Stimulated activated CD4-positive, alpha-beta T cell treated with anti-CD3 and anti-CD28 coated beads, Interleukin-4, amount 100 ng/mL, for 48 hours (primary cell): ENCODE measurements around the gene MICOS13.
"Not testable (repeated sequence)": the region's sequence is repeated elsewhere in the genome, so short reads cannot be mapped to it uniquely, and the experiment has no call there.

ENCODE experiments used
- DNase-seq, 2 donors: peaks; one replicate each; pipeline ENCODE4 v3.0.0-alpha.2; 2020; ENCODE audit warnings: low read depth in 2 of 2

The MICOS13 gene

DNA sequence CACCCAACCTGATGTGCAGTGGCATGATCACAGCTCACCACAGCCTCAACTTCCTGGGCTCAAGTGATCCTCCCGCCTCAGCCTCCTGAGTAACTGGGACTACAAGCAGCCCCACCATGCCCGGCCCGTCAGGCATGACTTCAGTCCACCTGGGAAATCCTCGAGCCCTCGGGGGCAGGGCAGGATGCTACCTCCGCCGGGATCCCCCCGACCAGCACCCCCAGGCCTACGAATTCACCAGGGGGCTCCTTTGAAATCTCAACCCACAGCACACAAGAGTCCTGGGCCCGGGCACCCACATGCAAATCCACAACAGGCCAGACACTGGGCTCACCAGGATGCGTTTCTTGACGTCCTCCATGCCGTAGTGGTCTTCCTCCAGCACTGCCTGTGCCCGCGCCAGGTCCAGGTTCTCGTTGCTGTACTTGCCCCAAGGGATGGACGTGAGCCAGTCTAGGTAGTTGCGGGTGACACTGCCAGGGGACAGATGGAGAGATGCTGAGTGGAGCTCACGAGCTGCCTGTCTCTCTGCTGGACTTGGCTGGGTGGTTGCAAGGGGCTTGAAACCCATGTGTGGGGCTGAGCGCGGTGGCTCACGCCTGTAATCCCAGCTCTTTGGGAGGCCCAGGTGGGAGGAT is 20.3 kb upstream of the MICOS13 start:
- DNase-seq, result no peak

DNA sequence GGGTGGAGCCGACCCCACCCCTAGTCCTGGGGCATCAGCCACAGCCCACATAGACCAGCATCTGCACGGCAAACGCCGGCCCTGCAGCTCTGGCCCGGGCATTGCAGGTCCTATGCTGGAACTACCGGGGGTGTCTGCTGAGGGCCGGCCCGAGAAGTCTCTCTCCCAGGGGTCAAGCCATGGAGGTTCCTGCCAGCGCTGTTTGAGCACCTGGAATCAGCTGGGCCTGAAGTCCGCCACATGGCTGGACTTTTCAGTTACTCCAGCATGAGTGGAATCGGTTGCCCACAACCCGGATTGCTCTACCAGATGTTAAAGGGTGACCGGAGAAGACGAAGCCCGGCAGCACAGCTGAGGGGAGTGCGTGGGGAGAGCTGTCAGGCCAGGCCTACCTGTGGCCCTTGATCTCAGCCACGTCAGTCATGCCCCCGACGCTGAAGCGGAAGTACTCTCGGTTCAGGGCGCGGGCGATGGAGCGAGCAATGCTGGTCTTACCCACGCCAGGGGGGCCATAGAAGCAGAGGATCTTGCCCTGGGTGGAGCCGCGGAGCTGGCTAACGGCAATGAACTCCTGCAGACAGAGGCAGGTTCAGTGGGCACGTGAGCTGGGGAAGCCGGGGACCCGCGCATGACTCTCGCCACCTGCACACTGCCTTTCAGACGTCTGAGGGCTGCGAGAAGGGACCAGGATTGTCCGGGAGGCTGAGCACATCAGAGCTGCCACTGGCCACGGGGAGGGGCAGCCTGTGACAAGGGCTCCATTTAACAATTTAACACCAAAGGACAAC is 18.5 kb upstream of the MICOS13 start:
- no peak for DNase-seq

DNA sequence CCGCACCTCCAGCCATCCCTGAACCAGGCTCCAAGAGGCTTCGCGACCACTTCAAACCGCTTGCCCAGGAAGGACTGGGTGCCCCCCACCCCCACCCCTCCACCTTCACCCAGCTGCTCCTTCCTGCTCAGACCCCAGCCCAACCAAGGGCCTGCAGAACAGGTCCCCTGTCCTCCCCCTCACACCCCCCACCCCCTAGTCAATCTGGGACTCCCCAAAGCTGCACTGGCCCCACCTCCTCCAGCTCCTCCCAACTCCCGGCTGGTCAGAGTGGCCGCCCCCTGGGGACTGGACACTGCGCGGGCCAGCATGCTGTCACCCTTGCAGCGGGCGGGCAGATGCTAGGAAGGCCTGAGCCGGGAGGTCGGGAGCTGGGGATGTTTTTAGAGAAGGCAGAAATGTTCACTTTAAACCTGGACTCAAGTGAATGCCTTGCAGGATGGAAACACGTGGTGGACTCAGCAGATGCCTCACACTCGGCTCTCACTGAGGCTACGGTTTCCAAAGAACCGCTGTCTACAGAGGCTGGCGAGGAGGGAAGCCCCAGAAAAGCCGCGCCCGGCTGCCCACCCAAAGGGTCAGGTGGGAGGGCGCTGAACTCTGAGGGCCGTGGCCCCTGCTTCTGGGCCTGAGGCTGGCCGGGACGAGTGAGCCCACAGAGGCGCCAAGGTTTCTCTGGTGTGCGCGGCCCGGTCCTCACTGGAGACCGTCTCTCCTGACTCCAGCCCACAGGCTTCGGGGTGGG is 17.7 kb upstream of the MICOS13 start:
- no peak for DNase-seq

DNA sequence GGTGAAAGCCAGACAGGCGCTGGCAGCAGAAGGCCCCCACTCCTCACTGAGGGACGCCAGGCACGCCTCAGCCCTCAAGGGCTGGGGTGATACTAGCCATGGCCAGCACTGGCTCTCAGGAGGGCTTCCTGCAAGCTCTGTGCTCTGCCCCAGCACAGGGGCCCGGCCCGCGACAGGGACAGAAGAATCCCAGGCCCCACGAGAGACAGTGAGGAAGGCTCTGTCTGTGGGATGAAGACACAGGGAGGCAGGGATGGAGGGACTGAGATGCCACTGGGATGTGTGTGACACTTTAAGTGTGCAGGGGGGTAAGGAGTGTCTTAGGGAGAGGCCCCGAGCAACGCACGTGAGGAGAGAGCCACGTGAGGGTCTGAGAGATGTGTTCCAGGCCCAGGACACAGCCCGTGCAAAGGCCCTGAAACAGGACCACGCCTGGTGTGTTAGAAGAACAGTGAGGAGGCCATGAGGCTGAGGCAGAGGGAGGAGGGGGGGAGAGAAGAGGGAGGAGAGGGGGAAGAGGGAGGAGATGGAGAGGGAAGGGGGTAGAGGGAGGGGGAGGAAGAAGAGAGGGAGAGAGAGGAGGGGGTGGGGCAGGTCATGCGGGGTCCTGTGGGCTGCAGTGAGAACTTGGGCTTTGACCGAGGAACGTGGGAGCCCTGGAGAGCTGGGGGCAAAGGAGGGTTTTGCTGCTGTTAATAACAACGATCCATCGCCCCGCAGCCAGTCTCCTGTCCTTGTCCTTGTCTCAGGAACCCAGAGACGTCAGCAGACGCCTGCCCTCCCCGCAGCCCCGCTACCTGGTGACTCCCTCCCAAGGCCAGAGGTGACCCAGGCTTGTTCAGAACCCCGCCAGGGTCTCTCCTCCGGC is 16.9 kb upstream of the MICOS13 start:
- DNase-seq, result no peak

DNA sequence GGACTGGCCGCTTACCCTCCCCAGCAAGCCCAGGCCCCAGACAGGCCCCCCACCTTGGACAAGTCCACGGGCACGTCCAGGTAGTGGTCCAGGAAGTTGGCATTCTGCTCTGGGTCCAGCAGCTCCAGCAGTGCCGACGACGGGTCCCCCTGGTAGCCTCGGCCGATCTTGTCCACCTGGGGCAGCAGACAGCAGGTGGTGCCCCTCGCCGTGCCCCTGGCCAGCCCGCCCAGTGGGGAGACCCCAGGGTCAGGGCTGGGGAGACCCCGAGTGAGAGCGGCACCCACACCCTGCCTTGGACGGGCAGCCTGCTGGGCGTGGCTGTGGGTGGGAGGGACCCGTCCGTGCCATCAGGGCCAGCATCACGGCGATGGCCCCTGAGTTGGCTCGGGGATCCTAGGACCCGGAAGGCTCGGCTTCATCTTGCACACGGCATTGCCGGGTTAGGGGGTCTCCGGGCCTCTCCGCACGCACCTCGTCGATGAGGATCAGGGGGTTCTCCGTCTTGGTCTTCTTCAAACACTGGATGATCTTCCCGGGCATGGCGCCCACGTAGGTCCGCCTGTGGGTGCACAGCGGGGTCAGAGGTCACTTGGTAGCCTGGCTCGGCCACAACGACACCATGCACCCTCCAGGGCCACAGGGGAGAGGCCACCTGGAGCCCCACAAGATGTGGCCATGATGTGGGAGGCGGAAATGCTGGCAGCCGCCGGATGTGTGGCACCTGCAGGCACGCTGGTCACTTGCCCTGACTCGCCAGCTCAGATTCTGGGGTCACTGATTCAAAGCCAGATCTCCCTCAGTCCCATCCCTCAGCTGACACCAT is 16.1 kb upstream of the MICOS13 start:
- no peak for DNase-seq

DNA sequence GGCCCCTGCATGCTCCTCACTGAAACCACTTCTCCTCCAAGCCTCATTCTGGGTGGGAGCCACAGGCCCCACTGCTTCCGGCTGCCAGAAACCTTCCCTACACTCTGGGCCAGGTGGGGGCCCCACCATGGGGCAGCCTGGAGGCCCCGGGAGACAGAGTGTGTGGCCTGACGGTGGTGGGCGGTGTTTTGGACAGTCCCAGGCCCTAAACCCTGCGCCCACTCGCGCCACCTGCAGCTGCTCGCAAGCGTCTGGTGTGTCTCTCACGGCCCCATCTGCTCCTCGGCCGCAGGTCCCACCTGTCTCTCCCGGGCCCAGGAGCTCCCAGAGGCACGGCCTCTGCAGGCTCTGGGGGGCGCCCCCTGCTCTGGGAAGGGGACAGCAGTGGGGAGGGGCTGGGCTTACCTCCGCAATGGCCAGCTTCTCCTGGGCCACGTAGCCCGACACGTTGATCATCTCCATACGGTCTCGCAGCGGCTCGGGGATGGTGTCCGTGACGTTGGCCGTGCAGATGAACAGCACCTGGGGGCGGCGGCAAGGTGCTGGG is 15.4 kb upstream of the MICOS13 start:
- no peak for DNase-seq

DNA sequence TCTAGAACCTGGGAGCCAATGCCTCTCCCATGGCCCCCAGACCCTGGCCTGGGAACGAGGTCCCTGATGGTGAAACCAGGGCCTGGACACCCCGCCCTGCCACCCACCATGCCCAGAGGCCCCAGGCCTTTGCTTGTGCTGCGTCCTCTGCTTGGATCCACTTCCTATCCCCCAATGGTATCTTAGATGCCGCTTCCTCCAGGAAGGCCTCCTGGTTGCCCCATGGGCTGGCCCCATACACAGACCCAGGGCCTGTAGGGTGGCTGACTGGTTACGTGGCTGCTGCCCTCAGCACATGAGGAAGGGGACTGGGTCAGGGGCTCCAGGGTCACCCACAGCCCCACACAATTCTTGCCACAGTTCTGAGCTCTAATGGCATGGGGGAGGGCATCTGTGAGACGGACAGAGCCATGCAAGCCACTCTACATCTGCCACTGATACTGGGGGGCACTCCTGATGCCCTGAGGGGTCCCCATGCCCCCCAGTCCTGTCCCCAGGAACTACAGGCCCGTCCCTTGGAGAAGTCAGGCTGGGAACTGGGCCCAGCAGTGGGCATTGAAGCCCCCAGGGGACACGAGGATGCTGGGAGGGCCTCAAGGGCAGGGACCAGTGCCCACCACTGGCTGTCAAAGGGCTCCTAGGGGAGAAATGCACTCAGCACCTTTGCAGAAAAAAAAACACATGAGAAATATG is 14.8 kb upstream of the MICOS13 start:
- DNase-seq, result no peak

DNA sequence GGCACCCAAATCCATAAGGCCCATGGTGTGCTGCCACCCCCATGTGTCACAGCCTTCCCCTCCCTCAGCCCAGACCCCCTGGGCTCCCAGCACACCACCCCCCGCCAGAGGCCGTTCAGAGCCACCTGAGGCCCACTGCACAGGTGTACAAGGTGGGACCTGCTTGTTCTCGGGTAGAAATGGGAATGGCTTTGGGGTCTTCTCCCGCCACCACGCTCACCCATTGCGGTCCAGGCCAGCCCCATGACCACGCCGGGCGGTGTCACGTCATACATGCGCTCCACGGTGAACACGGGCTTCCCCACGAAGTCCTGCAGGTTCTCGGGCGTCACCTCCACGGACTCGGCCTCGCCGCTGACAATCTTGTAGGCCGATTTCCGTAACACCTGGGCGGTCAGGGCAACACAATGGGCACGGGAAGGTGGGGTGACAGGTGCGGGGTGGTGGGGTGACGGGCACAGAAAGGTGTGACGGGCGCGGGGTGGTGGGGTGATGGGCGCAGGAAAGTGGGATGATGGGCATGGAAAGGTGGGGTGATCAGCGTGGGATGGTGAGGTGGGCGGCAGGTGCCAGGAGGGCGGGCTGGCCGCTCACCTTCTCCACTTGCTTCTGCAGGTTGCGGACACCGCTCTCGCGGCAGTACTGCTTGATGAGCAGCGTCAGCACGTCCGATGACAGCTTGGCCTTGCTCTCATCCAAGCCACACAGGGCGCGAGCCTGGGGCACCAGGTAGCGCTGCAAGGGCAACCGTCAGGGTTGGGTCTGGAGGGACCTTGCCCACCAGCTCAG is 14.0 kb upstream of the MICOS13 start:
- DNase-seq, result no peak

DNA sequence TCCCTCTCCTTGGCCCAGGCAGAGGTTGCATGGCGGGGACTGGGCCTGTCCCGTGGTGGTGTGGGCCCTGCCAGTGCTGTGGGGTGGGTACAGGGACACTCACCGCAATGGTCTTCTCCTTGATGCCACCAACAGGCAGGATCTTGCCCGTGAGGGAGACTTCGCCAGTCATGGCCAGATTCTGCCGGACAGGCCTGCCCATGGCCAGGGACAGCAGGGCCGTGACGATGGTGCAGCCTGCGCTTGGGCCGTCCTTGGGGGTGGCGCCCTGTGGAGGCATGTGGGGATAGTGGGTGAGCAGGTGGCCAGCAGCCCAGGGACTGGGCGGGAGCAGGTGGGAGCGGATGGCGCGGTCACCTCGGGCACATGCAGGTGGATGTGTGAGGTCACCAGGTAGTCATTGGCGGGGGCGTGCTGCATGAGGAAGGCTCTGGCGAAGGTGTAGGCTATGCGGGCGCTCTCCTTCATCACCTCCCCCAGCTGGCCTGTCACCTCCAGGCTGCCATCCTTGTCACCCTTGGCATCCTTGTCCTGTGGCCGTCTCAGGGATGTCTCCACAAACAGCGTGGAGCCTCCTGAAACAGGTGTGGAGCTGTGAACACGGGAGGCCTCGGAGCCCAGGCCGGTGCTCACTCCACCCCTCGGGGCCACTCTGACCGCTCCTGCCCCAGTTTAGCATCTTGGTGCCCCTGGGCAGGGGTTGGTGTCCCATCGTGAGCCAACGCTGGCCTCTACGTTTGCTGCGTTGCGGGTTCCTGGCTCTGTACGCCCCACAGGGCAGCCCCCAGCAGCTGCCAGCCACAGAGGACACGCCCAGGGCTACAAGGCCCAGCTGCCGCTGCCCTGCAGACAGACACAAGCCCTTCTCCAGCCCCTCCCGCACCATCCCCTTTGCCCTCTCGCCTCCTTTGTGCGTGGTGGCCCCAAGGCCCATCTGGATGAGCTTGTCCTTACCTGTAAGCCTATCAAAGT is 13.2 kb upstream of the MICOS13 start:
- no peak for DNase-seq

DNA sequence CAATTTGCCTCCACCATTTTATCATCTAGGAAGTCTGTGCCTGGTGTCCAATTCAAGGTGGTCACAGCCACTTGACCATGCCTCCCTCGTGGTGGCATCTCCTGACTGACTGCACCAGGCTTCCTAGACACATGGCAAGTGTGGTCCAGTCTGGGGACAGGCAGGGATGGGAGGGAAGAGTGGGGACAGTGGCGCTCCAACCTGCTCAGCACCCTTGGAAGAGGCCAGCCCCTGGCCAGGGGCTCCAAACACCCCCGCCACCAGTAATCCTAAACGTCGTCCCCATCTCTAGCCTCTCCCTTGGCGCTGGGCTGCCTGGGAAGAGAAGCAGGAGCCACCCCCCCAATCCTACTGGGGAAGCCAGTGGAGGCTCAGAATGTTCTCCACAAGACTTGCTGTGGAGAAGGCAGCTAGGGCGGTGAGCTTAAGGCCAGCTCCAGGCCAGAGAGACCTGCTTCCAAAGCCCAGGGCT is 12.4 kb upstream of the MICOS13 start:
- DNase-seq, result no peak

DNA sequence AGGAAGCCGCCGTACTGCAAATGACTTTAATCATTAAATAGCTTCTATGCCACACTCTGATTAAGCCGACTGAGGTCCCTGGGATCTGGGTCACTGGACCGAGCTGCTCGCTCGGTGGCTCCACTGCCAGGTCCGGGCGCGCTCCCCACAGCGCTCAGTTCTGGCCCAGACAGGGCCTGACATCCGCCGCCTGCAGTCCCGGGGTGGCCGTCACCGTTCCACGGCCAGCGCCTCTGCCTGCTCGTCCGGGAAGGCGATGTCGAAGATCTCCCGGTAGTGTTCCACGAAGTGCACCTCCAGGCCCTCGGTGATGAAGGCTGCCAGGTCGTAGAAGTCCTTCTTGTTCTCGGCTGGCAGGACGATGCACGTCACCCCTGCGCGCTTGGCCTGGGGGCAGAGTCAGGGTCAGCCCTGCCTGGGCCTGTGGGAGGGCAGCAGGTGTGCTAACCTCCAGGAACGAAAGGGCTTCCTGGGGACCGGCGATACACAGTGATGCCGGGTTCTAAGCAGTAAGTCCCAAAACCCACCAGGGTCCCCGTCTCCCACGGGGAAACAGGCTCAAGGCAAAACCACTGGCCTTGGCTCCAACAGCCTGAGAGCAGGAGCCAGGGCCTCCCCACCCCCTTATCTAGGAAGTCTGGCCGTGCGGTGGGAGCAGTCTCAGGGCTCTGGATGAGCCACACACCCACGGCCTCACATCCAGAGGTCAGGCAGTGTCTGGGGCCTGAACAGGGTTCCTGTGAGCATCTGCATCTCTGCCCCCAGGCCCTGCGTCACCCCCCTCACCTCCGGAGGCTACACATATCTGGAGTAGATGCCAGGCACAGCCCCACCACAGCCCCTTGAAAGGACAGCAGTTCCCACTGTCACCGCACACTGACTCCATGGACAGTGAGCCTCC is 11.8 kb upstream of the MICOS13 start:
- DNase-seq, result no peak

DNA sequence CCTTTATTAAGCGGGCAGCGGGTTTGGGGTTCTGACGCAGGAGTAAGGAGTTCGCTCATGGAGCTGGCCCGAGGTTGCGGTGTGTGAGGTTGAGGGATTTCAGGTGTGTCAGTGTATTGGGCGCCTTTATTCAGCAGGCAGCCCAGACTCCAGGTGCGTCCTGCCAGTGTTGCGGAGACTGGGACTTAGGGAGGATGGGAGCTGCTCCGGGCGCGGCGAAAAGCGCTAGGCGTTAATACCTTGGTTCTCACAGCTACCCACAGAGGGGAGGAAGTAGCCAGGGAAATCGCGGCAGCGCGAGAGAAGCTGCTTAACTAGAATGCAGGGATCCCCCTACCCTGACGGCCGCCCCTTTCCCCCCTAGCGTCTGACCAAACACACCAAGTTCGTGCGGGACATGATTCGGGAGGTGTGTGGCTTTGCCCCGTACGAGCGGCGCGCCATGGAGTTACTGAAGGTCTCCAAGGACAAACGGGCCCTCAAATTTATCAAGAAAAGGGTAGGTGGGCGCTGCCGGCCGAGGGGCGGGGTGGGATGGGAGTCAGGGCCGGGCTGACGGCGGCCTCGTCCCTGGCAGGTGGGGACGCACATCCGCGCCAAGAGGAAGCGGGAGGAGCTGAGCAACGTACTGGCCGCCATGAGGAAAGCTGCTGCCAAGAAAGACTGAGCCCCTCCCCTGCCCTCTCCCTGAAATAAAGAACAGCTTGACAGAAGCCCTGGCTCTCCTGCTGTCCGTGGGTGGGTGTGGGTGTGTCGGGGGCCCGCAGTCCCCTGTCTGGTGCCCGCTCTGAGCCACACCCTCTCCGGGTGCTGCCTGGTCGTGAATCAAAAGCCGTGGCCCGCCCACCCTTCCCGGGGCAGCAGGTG is 10.9 kb upstream of the MICOS13 start:
- peak; percentile 51 to 62 for DNase-seq

DNA sequence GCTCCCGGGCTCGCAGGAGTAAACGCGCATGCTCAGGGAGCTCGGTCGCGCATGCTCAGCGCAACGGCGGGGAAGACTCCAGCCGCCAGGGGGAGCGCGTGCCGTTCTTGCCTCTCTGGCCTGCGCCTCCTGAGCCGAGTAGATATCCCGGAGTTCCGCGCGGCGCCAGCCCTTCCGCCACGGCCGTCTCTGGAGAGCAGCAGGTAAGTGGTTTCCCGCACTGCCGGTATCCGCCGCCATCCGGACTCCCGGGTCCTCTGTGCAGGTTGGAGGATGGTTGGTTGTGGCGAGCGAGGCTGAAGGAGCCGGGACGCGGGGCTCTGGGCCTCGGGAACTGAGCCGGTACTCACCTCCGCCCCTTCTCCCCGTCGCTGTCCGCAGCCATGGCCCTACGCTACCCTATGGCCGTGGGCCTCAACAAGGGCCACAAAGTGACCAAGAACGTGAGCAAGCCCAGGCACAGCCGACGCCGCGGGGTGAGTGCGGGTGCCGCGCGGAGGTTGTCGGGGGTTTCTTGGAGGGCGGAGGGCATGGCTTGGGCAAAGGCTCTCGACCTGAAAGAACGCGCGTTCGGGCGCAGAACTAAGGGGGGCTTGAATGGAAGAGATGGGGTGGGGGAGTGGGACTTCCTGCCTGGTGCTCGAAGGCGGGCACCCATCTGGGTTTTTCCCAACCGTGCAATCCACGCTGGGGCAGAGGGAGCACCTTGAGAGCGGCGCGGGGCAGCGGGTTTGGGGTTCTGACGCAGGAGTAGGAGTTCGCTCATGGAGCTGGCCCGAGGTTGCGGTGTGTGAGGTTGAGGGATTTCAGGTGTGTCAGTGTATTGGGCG is 10.0 kb upstream of the MICOS13 start, which contains the start of gene RPL36:
Gene RPL36 (plus strand): TSS at position 171 of the 830 bp plus-strand sequence. CDS start 213 bp downstream, at position 384.
- DNase-seq, result peak; percentile 96 to 99

DNA sequence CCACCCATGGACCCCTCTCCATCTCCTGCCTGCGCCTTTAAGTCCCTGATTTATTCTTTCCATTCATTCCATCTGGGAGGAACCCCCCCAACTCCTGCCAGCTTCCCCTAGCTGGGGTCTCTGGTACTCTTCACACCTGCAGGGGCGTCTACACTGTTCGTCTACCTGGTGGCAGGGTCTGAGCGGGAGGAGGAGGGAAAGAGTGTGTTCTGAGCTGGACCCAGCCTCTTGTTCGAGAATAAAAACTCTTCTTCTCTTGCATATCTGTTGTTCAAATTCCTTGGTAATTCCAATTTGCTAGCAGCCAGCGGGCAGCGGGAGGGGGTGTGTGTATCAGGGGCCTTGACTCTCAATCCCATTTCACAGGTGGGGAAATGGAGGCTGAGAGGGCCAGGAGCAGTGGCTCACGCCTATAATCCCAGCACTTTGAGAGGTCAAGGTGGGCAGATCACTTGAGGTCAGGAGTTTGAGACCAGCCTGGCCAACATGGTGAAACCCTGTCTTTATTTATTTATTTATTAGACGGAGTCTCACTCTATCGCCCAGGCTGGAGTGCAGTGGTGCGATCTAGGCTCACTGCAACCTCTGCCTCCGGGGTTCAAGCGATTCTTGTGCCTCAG is 8.1 kb upstream of the MICOS13 start:
- not testable (repeated sequence) for DNase-seq
